Activated CD4-positive, CD25-positive, alpha-beta regulatory T cell treated with anti-CD3 and anti-CD28 coated beads, Interleukin-2, amount 50 U/mL, for 16 hours (primary cell): ENCODE data around the gene IRAK2.

ENCODE experiments used
- DNase-seq: peaks from one replicate; pipeline ENCODE4 v3.0.0-alpha.2; 2020; ENCODE audit warnings: low read depth, low spot score

The IRAK2 gene

GRCh38 chr3:10281951-10282350, 117.2 kb downstream of the IRAK2 start:
- DNase-seq: no peak

- no peak for DNase-seq
Observed at GRCh38 chr3:10283638-10284037, 118.9 kb downstream of the IRAK2 start.

- no peak for DNase-seq
Observed at GRCh38 chr3:10284496-10284895, 119.8 kb downstream of the IRAK2 start.

- no peak for DNase-seq
Observed at GRCh38 chr3:10285272-10286132, 120.8 kb downstream of the IRAK2 start.

GRCh38 chr3:10286133-10286524, 121.4 kb downstream of the IRAK2 start:
- DNase-seq: no peak

GRCh38 chr3:10286596-10287295, 122.0 kb downstream of the IRAK2 start:
- no peak for DNase-seq

GRCh38 chr3:10287936-10288574, 123.3 kb downstream of the IRAK2 start:
- no peak for DNase-seq

GRCh38 chr3:10288575-10288960, 123.8 kb downstream of the IRAK2 start:
- DNase-seq: no peak

- DNase-seq: no peak
Observed at GRCh38 chr3:10289077-10289476, 124.4 kb downstream of the IRAK2 start.

- DNase-seq: no peak
Observed at GRCh38 chr3:10289787-10290355, 125.2 kb downstream of the IRAK2 start.

- no peak for DNase-seq
Observed at GRCh38 chr3:10290481-10291176, 125.9 kb downstream of the IRAK2 start.

GRCh38 chr3:10291641-10292040, 126.9 kb downstream of the IRAK2 start:
- no peak for DNase-seq

- DNase-seq: no peak
Observed at GRCh38 chr3:10292505-10293419, 128.0 kb downstream of the IRAK2 start, which contains the start of gene GHRL. TSS of gene GHRL (minus strand) at chr3:10292947. CDS start at chr3:10290180, 2,767 bp downstream.
